ENCODE results near the gene TIMM44.
"Not testable (repeated sequence)": the region's sequence is repeated elsewhere in the genome, so short reads cannot be mapped to it uniquely, and the experiment has no call there.

TIMM44 gene

DNA sequence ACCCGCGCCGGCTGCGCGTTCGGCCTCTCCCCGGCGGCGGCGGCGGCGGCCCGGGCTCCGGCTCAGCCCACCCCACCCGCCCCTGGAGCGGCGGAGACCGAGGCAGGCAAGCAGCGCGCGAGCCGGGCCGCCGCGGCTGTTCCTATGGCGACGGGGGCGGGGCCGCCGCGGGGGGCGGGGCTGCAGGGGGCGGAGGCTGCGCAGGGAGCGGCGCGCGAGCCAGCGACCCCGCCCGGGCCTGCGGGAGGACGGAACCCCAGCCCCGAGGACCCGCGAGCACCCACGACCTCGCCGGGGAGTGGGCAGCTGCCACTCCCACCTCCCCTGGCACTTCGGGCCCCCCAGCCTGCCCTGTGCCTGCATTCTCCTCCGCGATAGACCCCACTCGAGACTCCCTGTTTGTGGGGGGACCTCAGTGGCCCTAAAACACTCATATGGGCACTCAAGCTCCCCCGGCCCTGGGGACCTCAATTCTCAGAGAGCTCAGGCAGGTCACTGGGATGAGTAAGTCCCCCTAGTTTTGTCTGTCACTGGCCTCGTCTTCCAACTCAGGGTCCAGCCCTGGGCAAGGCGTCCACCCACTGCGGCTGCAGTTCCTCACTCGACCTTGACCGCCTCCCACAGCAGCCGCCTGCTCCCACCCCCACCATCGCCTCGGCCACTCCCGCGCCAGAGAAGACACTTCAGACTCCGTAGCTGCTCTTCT lies 17.3 kb downstream of the TIMM44 start, which contains the start of gene CTXN1:
Gene CTXN1 (minus strand): TSS at position 115 of the 706 bp plus-strand sequence. CDS start 597 bp downstream, outside the sequence.
- in situ Hi-C loops (cut with MboI; ENCODE audit: low sequenced_read_pairs): no loop called here

DNA sequence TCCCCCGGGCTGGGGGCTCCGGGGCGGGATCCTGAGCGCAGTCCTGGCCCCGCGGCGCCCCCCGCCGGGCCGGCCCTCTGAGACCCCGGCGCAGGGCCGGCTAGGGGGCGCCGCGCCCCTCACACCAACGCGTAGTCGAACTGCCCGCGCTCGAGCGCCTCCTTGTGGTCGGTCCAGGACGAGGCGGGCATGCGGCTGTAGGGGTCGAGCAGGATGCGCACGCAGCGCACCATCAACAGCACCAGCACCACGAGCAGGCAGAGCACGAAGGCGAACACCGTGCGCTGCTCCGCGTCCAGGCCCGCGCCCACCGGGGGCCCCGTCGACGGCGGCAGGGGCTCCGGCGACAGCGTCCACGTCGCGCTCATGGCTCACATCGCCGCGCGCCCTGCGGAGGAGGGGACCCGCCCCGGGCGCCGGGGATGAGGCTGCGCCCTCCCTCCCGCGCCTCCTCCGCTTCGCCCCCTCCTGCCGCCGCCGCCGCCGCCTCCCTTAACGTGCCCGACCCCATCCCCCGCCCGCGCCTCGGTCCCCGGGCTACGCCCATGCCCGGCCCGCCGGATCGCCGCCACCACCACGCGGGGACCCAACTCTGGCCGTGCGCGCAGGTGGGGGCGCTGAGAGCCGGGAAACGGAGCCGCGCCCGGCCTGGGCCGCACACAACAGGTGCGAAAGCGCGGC lies 18.2 kb downstream of the TIMM44 start:
- in situ Hi-C loops (cut with MboI; ENCODE audit: low sequenced_read_pairs): no loop called here

DNA sequence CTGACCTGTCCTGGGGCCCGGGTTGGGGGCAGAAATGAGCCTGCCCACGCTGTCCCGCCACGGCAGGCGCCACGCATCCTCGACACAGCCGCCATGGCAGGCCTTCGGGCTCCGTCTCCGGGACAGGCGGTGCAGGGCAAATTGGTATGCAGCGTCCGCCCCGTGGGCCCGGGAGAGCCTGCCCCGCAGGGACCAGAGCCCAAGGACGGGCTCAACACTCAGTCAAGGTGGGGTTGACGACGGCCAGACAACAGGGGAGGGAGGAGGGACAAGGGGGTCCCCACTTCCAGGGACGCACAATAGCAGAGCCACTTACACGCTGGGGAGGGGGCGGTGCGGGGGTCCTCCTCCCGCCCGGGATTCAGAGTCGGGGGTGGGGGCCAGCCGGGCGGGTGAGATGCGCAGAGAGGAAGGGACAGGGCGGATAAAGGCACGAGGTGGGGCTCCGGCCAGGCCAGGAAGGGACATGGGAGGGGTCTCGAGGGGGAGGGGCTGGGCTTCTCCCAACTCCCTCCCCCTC lies 18.8 kb downstream of the TIMM44 start:
- in situ Hi-C loops (cut with MboI; ENCODE audit: low sequenced_read_pairs): no loop called here

DNA sequence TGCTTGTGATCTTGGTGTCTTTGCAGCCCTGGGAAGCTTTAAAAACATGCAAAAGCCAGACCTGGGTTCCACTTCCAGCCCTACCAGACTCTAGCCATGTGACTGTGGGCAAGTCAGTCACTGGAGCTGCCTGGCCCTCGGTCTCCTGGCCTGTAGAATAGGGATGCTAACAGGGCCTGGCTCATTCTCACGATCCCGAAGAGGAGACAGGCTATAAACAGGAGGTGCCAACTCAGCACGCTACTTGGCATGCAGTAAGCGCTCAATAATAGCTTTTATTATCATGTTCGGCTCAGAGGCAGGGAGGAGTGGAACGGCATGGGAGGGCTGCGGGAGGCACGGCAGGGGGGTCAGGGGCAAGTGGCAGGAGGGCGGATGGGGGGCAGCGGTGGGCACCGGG lies 19.2 kb downstream of the TIMM44 start:
- in situ Hi-C loops (cut with MboI; ENCODE audit: low sequenced_read_pairs): no loop called here

DNA sequence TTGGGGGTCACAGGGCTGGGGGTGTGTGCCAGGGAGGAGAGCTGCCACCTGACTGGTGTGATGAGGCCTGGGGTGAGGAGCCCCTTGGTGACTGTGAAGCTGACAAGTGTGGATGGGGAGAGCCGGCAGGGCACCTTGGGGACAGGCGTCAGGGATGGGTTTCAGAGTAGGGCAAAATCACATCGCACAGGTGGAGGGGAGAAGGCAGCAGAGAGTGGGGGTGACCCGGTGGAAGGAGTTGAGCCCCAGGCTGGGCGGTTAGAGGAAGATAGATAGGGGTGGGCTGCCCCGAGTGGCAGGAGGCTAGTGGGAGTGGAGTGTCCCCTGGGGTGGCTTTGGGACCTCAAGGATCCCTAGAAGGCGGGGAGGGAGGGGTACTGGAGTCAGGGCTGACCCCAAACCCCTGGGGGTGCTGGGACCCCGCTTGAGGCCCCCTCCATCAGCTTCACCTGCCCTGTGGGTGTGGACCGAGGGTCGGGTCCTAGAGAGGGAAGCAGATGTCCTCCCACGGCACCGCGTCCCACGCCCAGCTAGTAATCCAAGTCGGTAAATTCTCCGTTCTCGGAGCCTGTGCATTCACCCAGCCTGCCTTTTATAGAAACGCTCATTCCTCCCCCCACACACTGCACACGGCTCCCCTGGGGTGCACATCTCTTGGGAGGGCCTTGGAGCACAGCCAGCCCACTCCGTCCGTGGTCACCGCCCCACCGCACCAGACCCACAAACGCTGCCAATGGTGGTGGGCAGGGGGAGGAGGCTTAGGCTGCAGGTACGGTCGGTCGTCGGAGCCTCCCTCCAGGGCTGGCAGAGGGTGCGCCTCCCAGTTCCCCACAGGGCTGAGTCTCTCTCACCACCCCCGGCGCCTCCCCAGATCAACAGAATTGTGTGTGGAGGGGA lies 19.9 kb downstream of the TIMM44 start:
- in situ Hi-C loops (cut with MboI; ENCODE audit: low sequenced_read_pairs): no loop called here

GRCh38 chr19:7922836-7923195 lies 20.6 kb downstream of the TIMM44 start:
- in situ Hi-C loops (cut with MboI; ENCODE audit: low sequenced_read_pairs): no loop called here

DNA sequence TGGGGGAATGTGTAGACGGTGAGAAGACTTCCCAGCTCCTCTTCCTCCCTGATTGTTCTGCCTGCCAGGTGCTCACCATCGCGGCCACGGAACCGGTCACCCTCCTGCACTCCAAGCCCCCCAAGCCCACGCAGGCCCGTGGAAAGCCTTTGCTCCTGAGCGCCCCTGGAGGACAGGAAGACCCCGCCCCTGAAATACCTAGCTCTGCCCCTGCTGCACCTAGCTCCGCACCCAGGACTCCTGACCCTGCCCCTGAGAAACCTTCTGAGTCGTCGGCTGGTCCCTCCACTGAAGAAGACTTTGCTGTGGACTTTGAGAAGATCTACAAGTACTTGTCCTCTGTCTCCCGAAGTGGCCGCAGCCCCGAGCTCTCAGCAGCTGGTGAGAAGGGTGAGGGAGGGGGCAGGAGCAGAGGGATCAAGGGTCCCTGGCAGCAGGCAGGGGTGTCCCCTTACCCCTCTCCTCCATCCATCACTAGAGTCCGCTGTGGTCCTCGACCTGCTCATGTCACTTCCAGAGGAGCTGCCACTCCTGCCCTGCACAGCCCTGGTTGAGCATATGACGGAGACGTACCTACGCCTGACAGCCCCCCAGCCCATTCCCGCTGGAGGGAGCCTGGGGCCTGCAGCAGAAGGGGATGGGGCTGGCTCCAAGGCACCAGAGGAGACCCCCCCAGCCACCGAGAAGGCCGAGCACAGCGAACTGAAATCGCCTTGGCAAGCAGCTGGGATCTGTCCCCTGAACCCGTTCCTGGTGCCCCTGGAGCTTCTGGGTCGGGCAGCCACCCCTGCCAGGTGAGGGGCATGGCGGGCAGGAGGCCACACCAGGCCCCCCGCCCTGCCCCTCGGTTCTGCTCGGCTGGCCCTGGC lies 21.3 kb downstream of the TIMM44 start:
- in situ Hi-C loops (cut with MboI; ENCODE audit: low sequenced_read_pairs): no loop called here

DNA sequence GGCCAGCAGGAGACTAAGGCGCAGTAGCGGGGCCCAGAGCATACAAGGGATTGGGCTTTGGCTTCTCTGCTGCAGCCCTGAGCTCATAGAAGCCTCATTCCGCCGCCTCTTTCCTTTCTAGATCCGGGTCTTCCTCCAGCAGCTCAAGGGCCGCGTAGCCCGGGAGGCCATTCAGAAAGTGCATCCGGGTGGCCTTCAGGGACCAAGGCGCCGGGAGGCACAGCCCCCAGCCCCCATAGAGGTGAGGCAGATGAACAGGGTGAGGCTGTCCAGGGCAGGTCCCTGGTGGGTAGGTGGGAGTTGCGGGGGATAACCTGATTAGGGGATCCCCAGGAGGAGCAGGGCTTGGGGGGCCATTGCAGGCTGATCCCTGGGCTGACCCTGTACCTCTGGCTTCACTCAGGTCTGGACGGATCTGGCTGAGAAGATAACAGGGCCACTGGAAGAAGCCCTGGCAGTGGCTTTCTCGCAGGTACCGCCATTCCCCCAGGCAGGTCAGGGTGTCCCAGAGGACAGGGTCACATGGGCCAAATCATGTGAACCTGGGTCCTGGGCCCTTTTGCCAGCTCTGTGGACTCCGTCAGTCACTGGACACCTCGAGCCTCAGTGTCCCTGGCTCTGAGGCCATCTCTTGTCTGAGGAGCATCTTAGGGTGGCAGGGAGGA lies 22.0 kb downstream of the TIMM44 start:
- in situ Hi-C loops (cut with MboI; ENCODE audit: low sequenced_read_pairs): no loop called here

- in situ Hi-C loops (cut with MboI; ENCODE audit: low sequenced_read_pairs): no loop called here
These were observed 22.8 kb downstream of the TIMM44 start for GRCh38 chr19:7920519-7921301.

DNA sequence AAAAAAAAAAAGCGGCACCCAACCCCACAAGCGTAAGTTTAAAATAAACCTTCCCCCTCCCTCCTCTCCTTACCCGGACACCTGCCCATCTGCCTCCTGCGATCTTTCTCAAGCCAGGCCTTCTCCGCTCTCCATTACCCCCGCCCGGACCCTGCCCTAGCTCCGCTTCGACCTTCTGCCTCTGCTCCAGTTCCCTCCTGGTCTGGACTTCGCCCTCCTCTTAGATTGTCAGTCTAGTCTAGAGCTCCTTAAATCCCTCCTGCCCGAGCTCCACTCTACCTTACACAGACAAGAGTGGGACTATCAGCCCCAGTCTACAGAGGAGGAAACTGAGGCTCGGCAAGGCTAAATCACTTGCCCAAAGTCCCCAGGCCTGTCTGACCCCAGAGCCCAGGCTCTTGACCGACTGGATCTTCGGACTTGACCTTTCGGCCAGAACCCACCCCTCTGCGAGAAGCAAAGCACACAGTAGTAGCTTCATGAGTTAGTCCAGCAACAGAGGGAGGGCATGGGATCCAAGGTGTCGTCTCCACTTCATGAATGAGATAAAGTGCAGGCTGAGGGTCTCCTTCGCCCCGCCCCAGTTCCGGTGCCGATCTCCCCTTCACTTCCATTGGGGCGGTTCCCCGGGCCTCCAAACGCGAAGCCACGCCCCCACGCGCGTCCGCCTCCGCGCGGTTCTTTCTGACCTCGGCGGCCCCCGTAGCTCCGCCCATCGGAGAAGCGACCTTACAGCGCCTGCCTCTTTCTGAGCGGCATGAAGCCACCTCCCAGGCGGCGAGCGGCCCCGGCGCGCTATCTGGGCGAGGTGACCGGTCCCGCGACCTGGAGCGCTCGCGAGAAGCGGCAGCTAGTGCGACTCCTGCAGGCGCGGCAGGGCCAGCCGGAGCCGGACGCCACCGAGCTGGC lies 23.6 kb downstream of the TIMM44 start, which contains the start of gene SNAPC2:
Gene SNAPC2 (plus strand): TSS at position 729 of the 909 bp plus-strand sequence. CDS start 29 bp downstream, at position 758.
- in situ Hi-C loops (cut with MboI; ENCODE audit: low sequenced_read_pairs): no loop called here

DNA sequence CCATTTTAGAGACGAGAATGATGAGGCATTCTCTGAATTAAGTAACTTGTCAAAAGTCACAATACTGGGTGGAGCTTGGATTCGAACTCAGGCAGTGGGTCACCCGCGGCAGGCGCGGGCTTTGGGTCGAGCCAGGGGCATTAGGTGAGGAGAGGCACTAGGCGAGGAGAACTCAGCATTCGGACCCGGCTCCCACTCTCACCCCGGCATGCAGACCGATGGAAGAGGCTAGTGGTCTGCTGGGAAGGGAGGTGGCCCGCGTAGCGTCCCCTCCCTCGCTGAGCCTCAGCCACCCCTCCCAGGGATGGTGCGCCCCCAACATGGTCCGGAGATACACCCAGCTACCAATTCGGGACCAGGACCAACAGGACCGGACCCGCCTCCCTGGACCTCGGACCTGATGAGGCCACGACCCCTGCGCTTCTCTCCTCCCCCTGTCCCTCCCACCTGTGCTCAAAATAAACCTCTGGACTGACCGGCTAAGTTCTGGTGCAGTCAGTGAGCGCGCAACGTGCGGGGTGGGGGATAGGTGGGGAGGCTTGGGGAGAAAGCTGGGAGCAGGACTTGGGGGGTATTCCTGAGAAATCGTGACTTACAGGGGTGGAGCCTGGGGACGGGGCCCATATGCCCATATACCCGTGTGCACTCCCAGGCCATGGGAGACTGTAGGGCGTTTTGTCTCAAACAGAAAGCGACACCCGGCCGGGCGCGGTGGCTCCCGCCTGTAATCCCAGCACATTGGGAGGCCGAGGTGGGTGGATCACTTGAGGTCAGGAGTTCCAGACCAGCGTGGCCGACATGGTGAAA lies 24.6 kb downstream of the TIMM44 start:
- in situ Hi-C loops (cut with MboI; ENCODE audit: low sequenced_read_pairs): no loop called here

- in situ Hi-C loops (cut with MboI; ENCODE audit: low sequenced_read_pairs): not testable (repeated sequence)
These were observed 25.3 kb downstream of the TIMM44 start for GRCh38 chr19:7918062-7918614.

DNA sequence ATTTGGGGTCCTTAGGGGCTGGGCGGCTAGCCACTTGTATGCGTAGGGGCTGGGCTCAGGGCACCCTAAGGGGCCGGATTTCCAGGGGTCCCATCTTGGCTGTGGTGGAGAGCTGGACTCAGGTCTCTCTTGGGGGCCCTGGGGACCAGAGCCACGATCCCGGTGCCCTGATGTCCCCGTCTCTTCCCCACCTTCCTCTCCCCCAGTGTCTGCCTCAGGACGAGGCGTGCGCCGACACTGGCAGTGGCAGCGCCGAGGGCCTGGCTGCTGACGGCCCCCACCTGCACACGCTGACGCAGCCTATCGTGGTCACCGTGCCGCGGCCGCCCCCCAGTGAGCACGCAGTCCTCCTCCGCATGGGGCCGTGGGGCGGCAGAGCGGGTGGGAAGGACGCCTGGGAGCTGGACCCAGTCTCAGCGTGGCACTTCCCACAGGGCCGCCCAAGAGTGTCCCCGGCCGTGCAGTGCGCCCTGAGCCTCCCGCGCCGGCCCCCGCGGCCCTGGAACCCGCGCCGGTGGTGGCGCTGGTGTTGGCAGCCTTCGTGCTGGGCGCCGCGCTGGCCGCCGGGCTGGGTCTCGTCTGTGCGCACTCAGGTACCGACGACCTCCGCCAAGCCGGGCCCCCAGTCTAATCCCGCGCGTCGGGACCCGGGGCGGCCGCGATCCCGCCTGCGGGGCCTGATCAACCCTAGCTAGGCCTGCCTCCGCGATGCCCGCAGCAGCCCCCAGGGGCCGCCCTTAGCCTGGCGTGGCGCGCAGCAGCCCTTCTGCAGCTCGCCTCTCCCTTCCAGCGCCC lies 26.0 kb downstream of the TIMM44 start:
- in situ Hi-C loops (cut with MboI; ENCODE audit: low sequenced_read_pairs): no loop called here

GRCh38 chr19:7916955-7917266 lies 26.6 kb downstream of the TIMM44 start:
- in situ Hi-C loops (cut with MboI; ENCODE audit: low sequenced_read_pairs): no loop called here

- in situ Hi-C loops (cut with MboI; ENCODE audit: low sequenced_read_pairs): no loop called here
These were observed 27.1 kb downstream of the TIMM44 start for GRCh38 chr19:7916103-7916954.

All from hTERT RPE-1 (cell line).